Medulla oblongata (tissue), 1 donor: ENCODE results near the gene ZBTB18.

Source experiments
- DNase-seq: peaks from one replicate; pipeline ENCODE4 v3.0.0-alpha.2; 2015; ENCODE audit errors: extremely low spot score

ZBTB18 gene

DNA sequence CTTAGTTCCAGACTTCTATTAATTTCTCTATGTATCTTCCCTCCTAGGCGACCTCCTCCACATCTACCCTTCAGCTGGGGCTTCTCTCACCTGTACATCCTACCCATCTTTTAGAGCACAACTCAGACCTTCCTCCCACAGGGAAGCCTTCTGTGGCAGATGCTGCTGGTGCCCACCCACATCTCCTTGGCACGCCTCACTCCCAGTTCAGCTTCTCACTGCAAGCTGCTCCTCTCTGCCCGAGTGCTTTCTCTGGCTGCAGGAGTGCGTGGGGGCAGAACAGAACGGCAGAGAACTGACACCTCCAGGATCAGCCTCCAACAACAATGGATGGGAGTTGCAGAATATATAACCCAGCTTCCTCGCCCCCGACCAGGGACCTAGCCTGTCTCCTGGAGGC lies 36.5 kb downstream of the ZBTB18 start:
- DNase-seq: no peak

DNA sequence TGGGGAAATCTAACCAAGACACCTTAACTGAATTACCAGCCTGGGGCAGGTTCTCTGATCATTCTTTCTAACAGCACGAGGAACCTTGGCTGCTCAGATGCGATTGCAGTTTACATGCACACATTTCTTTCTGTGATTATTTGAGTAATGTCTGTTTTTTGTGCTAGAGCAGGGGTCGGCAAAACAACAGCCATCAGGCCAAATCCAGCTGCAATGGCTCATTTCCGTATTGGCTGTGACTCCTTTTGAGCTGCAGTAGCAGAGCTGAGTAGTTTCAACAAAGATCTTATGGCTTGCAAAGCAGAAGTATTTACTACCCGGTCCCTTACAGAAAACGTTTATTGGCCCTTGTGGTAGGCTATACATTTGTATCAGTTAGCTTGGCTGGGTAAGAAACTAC lies 37.1 kb downstream of the ZBTB18 start:
- DNase-seq: no peak

DNA sequence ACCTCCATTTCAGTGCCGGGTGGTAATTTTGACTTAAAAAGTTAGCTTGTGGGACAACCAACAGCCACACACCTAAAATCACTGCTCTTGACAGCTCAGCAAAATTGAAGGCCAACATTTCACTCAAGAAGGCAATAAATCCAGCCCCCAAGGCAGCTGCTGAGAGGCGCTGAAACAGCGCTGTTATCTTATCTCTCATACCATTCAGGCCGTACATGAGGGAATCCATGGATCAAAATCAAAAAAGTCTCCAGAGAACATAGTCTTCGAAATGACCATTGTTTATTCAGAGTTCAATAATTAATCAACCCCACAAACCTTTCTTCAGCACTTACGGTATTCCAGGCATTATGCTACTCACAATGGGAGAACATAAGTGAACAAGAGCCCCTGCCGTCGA lies 38.5 kb downstream of the ZBTB18 start:
- no peak for DNase-seq

DNA sequence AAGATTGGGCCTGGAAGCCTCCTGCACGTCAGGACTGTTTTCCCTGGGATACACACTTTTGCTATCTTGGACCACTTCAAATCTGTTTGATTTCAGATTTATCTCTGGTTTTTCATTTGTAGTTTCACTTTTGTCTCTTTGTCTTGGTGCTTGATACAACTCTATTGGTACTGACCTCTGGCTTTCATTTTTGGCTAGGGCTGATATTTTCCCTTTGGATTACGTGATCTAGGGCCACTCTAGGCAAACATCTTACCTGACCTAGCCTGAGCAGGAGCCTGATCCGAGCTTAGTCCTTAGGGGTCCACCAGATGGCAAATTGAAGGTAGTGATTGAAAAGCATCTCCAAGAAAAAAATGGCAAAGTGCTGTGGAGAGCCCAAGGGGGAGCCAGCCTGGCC lies 39.6 kb downstream of the ZBTB18 start:
- DNase-seq: no peak

DNA sequence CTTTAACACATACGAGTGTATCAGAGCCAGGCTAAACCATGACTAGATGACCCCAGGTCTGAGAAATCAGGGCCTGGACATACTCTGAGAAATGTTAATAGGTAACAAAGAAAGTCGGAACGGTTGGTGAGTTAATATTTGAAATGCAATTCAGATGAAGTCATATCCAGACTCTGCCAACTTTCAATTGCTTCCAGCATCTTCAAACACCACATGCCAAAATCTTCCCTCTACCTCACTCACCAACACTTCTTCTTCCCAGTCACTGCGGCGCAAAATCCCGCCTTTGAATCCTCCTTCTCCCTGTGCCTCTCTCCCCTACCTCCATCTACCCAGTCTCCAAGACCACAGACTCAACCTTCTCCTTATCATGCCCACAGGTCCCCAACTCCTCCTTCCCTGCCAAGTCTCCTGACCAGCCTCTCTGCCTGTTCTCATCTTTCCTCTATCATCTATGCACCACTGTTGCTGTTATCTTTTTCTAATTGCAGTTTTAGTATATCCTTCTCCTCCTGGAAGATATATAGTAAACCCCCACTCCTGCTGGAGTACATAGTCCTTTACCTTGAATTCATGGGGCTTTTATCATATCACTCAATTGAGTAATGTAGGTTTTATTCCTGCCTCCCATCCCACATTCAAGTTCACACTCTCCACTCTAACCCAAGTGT lies 41.3 kb downstream of the ZBTB18 start:
- no peak for DNase-seq

DNA sequence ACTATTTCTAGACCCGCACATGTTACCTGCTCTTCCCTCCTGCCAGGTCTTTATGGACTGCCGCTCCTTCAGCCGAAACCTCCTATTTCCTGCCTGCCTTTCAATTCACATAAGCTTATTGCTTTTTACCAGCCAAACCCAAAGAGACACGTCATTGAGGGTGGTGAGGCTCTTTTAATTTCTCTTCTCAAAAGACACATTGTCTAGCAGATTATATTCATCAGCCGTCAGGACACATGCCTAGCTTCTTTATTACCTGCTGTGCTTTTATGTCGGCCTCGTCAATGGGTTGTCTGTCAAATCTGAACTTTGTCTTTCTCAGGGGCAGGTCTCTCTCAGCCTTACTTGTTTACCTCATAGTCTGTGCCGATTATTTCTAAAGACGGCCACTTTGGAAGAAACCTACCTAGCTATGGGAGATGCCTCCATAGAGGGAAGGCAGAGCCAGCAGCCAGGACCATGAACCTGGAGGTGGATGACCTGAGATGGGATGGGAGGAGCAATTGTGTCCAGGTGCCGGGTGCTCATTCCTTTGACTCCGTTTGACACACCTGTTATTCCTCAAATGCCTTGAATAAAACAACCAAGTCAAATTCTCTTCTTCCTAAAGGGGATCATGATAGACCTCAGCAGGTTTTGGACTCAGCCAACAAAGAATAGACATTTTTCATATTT lies 42.0 kb downstream of the ZBTB18 start:
- no peak for DNase-seq

DNA sequence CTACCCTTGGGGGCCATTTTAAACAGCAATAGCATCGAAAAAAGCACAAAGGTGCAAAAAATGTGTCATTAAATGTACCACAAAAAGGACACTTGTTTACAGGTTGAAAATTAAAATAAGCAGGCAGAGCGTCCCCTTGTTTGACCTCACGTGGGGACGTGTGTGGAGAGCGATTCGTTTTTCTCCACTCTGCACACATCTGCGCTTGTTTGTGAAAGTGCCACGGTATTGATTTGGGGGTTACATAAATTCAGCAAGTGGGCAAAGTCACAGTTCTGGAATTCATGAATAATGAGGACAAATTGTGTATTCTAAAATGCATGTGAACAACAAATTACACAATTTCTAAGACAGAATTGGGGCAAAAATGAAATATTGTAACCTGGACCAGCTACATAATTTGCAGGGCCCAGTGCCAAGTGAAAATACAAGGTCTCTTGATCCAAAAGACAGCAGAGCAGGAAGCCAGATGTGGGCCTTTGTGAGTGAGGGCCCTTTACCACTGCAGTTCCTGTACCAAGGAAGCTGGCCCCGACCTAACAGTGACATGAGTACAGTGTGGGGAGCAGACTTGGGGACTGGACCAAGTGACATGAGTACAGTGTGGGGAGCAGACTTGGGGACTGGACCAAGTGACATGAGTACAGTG lies 43.9 kb downstream of the ZBTB18 start:
- DNase-seq: no peak

DNA sequence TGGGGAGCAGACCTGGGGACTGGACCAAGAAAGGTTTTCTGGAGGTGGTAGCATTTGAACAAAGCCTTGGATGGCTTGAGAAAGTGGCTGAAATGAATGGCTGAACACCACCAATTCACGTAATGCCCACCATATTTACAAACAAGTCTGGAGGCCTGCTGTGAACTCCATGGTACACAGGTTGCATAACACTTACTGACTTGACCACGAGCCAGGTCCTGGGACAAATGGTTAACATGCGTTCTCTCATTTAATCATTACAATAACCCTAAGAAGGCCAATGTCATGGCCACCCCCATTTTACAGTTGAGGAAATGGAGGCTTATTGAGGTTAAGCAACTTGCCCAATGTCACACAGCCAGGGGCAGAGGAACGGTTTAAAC lies 44.4 kb downstream of the ZBTB18 start:
- no peak for DNase-seq

DNA sequence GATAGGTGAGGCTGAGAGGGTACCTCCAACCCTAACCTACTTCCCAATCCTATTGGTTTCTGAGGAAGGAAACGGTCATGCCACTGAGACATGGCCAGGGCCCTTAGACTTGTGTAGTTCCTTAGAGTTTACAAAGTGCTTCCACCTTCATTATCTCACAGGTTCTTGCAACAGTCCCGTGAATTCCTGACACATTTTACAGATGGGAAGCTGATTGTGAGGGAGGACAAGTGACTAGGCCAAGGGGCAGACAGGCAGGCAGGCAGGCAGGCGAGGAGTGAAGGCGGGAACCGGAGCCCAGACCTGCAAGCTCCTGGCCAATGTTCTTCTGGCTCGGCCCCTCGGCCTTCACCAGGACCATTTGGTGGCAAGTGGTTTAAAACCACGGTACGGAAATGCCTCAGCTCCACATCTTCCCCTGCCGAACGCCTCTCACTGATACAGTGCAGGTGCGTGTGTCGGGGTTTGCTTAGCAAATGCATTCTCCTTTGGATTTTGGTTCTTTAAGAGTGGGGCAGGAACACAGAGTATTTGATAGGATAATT lies 45.1 kb downstream of the ZBTB18 start:
- DNase-seq: no peak

DNA sequence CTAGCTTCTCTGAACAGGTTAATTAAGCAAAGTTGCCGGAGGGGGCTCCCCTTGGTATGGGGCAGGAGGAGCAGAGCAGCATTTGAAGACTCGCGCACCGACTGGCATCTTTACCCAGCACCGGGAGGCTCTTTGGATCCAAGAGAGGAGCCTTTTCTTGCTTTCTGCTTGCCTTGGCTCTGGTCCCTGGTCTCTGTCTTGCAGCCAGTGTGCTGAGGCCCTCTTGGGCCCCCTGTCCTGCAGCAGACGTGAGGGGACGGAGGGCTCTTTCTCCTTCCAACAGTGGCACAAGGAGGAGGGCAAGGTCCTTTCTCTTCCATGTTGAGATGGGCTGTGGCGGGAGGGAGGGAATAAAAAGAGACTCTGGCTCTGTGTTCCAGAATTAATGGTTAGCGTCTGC lies 45.6 kb downstream of the ZBTB18 start:
- DNase-seq: no peak

DNA sequence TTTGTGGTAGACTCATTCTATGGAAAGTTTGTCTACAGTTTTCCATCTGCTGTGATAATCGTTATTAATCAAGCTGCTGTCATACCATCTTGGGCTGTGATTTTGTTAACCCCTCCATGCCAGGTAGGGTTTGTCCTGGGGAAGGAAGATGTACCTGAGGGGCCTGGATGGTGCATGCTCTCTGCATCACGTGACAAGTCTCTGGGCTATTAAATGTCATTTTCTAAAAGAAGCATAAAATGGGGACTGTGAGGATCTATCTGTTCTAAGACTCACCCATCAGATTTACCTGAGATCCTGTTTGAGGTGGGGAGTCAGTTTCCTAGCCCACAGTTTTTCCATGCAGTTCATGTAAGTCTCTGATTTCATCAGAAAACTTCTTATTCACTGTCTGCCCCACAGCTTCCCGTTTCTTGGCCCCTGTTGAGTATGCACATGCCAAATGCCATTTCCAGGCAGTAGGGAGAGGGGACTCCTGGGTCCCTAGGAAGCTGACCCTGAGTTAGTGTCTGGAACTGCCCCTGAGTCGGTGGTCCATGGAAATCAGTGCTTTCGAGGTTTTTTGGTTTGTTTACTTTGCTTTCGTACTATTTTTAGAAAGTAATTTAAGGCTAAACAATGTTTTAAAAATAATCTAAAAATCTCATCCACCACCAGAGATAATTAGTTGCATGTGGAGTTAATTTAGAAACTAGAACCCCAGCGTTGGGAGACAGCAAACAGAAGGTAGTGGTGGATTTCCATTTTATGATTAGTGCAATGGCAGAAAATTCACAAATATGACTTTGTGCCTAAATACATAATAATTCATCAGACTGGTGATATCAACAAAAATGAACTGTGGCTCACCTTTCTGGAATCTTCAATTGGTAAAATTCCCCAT lies 46.7 kb downstream of the ZBTB18 start:
- DNase-seq: no peak

DNA sequence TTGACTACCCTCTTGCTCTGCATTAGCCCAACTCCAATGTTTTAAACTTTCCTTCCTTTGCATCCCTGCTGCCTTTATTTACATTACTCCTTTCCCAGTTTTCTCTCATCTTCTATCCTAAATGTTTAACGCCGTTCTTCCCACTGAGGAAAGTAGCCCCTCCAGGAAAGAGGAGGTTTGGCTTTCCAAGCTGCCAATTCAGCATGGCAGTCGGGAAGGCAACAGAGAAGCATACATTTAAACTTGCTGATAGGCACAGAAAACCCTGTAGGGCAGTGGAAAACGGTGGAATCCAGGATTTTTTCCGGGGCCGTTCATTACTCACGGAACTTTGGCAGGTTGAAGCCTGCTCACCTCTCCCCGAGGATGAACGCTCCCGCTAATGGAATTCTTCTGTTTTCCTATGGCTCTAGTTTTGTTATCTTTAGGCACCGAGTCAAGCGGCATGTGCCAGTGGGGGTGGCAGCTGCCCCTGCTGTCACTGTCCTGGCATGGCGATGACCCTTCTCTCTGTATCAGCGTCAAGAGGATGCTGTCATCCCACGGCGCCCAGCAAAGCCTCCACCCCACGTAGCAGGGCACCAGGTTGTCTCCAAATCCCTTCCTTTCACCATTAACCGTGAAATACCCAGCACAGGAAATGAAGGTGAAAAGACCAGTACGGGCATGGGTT lies 48.3 kb downstream of the ZBTB18 start:
- DNase-seq: no peak

DNA sequence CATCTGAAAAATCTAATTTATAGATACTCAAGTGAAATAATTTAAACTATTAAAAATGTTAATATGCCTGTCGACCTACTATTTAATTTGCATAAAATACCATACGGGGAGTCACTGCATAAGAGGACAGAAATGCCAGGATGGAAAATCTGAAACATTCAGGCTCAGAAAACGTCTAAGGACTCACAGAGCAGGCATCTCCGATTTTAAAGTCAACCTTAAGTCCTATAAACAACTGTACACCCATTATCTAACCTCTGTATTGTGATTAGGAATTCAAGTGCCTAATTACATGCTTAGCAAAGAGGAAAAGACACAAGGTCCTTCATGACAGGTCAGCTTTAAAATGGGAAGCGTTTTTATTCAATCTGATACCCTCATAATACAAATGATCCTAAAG lies 49.2 kb downstream of the ZBTB18 start:
- DNase-seq: no peak

DNA sequence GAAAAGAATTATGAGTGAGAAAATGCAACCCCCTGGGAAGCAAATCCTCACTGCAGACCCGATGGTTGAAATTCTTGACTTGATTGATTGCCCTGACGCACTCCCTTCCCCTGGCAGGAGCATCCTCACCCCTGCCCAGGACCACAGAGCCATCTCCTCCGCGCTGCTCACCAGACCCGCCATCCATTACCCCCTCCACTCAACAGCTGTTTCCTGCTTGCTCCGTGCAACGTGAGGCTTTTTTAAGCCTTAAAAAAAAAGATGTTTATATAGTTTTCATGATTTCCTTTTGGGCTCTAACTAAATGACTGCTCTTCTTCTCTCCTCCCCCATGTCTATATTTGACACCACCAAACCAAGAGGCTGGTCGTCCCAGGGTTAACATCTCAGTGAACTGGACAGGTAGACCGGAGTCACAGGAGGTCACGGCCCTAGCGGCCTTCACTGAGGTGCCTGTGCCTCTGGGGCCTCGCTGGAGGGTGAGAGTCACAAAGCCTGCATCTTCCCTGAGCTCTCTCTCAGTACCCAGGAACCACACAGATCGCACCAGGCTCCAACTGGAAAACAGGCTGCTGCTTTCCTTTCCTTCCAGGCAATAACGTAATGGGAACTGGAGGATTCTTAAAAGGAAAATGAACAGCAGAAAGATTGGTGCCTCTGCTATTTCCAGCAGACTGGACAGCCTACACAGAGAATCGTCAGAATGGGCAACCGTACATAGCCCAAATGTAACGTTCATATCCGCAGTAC lies 49.8 kb downstream of the ZBTB18 start:
- DNase-seq: no peak

DNA sequence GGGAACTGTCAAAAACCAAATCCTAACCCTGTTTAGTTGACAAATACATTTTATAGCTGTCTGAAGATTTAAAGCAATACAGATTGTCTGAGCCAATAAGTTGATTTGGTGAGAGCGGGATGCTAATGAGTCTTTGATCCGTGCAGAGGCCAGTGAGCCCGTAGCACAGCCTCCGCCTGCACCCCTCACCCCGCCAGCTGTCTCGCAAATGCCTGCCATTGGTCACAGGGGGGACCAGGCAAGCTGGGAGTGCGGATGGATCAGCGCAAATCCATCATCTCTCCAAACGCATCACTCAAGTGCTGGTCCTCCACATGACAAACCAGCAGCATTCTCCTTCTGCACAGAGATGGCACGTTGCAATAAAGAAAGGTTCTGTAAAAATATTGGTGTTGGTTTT lies 51.0 kb downstream of the ZBTB18 start:
- no peak for DNase-seq

DNA sequence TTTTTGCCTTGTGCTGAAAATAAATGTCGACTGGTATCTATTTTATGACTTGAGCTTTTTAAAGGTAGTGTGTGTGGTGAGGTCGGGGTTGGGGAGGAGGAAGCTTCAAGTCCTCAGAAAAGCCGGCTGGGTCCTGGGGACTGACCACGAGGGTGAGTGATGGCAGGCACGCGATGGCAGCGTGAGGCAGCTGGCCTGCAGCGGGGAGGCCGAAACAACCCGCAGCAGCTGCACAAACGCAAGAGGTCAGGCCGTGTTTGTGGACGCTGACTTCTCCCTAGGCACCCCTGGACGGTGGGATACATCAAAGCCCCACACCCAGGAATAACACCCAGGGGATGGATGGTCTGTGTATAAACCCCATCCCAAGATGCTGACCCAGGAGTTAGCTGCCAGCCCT lies 51.4 kb downstream of the ZBTB18 start:
- no peak for DNase-seq

DNA sequence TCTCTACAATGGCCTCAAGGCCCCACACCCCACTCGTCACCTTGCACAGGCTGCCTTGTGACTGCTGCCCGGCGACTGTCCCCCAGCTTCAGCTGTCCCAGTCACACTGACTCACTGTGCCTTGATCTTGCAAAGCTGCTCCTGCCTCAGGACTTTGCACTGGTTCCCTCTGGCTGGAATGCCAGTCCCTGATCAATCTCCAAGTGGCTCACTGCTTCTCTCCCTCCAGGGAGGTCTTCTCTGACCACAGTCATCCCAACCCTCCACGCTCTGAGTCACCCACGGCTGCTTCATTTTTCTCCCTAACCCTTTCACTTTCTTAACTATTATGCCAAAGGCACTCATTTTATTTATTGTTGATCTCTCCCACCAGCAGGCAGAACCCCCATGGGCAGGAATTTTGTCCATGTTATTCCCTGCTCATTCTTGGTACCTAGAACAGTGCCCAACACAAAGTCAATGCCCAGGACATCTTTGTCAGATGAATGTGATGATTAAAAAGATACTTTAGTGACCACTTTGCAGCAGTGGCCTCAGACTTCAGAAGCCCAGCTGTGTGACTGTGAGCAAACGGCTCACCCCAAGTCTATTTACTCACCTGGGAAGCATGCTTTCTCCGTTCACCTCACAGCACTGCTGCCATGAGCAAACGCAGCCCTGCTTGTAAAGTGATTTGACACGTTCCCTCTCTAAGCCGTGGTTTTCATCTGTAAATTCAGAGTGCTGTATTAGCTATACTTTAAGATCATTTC lies 53.4 kb downstream of the ZBTB18 start:
- no peak for DNase-seq

DNA sequence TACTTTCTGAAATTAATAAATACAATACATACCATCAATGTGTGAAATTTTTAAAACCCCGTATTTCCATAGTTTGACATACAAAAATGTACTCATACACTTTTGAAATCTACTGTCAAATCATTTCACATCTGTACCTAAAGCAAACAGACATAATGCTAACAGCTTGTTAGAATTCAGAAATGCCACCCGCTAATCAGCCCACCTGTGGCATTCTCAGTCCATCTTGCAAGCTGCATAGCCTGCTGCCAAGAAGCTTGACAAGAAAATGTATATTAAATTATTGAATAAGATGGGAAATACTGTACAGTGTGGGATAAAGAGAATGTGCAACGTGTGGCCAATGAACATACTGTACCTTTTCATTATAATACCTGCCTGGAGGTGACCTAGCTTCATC lies 55.1 kb downstream of the ZBTB18 start:
- no peak for DNase-seq
